T-helper 1 cell treated with Interleukin-12 subunit alpha and Interleukin-12 subunit beta and Interleukin-4 antibody, amounts not matched to agents 30 μg/mL and 1 μg/mL, for 36 hours (primary cell): ENCODE measurements around the gene DUSP16.

Experiments
- H3K27ac Mint-ChIP-seq: one replicate; pipeline ENCODE4 v1.8.0; 2021; ENCODE audit warnings: mild to moderate bottlenecking, mixed read lengths
- H3K27me3 Mint-ChIP-seq: one replicate; pipeline ENCODE4 v1.8.0; 2021; ENCODE audit warnings: low read depth, mixed read lengths
- H3K36me3 Mint-ChIP-seq: one replicate; pipeline ENCODE4 v1.8.0; 2021; ENCODE audit warnings: low read depth, mixed read lengths
- H3K4me1 Mint-ChIP-seq: one replicate; pipeline ENCODE4 v1.8.0; 2021; ENCODE audit warnings: low read depth, mixed read lengths
- H3K4me3 Mint-ChIP-seq: one replicate; pipeline ENCODE4 v1.8.0; 2021; ENCODE audit warnings: mild to moderate bottlenecking, moderate library complexity, mixed read lengths
- H3K9me3 Mint-ChIP-seq: one replicate; pipeline ENCODE4 v1.8.0; 2021; ENCODE audit warnings: mixed read lengths

Gene DUSP16

DNA sequence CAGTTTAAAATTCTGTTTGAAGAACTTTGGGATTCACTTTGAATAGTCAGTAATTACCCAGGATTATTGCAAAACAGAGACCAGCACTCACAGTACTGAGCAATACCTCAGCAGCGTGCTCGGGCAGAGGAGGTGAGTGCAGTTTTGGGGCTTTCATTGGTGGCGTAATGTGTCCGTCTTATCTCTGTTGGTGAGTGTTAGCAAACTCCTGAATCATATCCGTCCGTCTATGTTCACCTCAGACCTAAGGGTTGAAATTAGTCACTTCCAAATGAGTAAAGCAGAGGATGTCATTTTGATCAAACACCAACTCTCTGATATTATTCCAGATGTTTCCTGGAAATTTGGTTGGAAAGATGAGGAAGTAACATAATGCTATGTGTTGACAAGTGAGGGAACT, 123.0 kb downstream of the DUSP16 start:
- Mint-ChIP-seq H3K36me3 (peaks cover 28% of the 10 kb centered on the region), H3K4me1 (peaks cover 54% of the 10 kb centered on the region), H3K4me3 (peak overlapping the region; percentile 42), H3K9me3 (peaks cover 8% of the 10 kb centered on the region), H3K27me3 (no peaks in the 10 kb centered on the region), H3K27ac (peak overlapping the region; percentile 97)

DNA sequence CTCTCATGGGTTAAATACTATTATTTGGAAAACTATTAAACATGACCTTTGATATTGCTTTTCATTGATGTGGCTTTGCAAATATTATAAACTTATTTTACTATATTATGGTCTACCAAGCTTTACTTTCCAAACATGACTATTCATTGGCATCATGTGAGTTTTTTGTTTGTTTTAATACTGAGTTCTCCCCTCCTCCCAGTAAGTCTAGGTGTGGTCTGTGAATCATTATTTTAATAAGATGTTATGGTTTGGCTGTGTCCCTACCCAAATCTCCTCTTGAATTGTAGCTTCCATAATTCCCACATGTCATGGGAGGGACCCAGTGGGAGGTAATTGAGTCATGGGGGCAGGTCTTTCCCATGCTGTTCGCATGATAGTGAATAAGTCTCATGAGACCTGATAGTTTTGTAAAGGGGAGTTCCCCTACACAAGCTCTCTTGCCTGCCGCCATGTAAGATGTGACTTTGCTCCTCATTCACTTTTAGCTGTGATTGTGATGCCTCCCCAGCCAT, 125.8 kb downstream of the DUSP16 start:
- Mint-ChIP-seq H3K4me3 (no peak overlapping the region), H3K27me3 (no peaks in the 10 kb centered on the region), H3K9me3 (peaks cover 8% of the 10 kb centered on the region), H3K36me3 (peaks cover 27% of the 10 kb centered on the region), H3K27ac (no peak overlapping the region), H3K4me1 (peaks cover 45% of the 10 kb centered on the region)

GRCh38 chr12:12433203-12433731, 129.4 kb downstream of the DUSP16 start:
- Mint-ChIP-seq H3K27me3 (no peaks in the 10 kb centered on the region), H3K4me1 (peaks cover 32% of the 10 kb centered on the region)

DNA sequence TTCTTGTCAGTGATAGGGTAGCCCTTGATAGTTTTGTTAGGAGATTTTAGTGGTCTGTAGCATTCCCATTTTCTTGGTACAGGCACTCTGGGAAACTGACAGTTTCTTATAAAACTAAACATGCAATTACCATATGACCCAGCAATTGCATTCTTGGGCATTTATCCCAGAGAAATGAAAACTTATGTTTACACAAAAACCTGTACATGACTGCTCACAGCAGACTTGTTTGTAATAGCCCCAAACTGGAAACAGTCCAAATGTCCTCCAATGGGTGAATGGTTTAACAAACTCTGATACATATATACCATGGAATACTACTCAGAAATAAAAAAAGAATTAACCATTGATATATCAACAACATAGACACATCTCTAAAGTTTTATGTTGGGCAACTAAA, 130.3 kb downstream of the DUSP16 start:
- Mint-ChIP-seq H3K27me3 (no peaks in the 10 kb centered on the region), H3K4me1 (peaks cover 36% of the 10 kb centered on the region), H3K9me3 (peaks cover 6% of the 10 kb centered on the region), H3K4me3 (no peak overlapping the region), H3K27ac (no peak overlapping the region), H3K36me3 (peaks cover 17% of the 10 kb centered on the region)

More at GRCh38 chr12:12433203-12433731, 129.4 kb downstream of the DUSP16 start:
- peak overlapping the region; percentile 42 for H3K27ac Mint-ChIP-seq
- H3K36me3 Mint-ChIP-seq: peaks cover 22% of the 10 kb centered on the region
- H3K4me3 Mint-ChIP-seq: no peak overlapping the region
- H3K9me3 Mint-ChIP-seq: peaks cover 8% of the 10 kb centered on the region

DNA sequence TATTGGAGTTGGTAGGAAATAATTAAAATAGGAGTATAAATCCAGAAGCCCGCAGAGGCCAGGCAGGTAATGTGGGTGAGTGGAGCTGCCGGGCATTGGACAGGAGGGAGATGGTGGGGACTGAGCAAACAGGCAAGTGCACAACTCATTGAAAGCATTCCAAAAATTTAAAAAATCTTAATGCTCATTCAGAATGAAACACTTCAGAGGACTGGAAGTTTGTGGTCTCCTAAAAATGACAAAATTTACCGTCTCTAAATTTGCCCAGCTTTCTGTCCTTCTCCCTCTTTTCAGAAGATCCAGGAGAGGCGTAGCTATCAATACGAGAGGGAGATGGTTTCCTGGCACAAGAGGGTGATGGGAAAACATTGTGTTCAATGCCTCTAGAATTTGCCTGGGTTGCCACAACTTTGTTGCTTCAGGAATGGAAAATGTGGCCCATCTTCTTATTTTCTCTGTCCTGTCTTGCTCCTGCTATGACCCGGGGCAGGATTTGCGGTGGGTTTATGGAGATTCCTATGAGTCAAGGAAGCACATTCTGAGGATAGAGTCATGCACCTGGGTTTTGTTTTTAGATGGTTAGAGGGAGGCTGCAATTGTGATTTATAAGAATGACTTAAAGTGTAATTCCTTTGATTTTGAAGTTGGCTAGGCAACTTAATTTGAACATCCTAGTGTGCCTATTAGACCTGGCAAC, 133.6 kb downstream of the DUSP16 start:
- Mint-ChIP-seq H3K4me1 (peaks cover 38% of the 10 kb centered on the region), H3K36me3 (peaks cover 18% of the 10 kb centered on the region), H3K9me3 (peaks cover 8% of the 10 kb centered on the region), H3K27me3 (no peaks in the 10 kb centered on the region), H3K4me3 (no peak overlapping the region), H3K27ac (no peak overlapping the region)

GRCh38 chr12:12428047-12428446, 134.6 kb downstream of the DUSP16 start:
- H3K36me3 Mint-ChIP-seq: peaks cover 22% of the 10 kb centered on the region
- no peak overlapping the region for H3K4me3 Mint-ChIP-seq
- peaks cover 19% of the 10 kb centered on the region for H3K9me3 Mint-ChIP-seq
- H3K27me3 Mint-ChIP-seq: no peaks in the 10 kb centered on the region
- peaks cover 31% of the 10 kb centered on the region for H3K4me1 Mint-ChIP-seq
- H3K27ac Mint-ChIP-seq: no peak overlapping the region

DNA sequence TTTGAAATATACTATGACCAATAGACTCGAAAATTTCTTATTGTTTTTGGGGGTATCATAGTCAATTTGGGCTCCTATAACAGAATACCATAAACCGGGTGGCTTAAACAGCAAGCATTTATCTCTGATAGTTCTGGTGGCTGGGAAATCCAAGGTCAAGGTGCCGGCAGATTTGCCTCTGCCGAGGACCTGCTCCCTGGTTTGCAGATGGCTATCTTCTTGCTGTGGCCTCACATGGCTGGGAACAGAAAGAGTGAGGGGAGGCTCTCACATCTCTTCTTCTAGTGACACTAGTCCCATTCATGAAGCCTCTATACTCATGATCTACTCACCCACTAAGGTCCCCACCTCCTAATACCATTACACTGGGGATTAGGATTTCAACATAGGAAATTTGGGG, 135.1 kb downstream of the DUSP16 start:
- Mint-ChIP-seq H3K4me1 (peaks cover 31% of the 10 kb centered on the region), H3K4me3 (no peak overlapping the region), H3K27me3 (no peaks in the 10 kb centered on the region), H3K36me3 (peaks cover 22% of the 10 kb centered on the region), H3K9me3 (peaks cover 19% of the 10 kb centered on the region), H3K27ac (no peak overlapping the region)

DNA sequence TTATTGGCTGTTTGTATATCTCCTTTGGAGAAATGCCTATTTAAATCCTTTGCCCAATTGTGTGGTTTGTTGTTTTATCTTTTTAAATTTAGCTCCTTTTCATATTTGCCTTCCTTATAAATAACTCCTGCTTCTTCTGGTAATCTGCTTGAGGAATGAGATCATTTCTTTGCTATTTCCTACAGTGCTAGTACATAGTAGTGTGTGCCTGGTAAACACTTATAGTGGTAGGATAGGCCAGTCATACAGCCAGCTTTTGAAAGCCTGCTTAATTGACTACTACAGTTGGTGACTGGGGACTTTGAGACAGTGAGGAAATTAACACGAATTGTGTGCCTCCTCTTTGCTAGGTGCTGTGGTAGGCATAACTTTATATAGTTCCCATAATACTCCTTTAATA, 137.0 kb downstream of the DUSP16 start:
- H3K4me1 Mint-ChIP-seq: peaks cover 19% of the 10 kb centered on the region
- peaks cover 37% of the 10 kb centered on the region for H3K36me3 Mint-ChIP-seq
- no peak overlapping the region for H3K4me3 Mint-ChIP-seq
- no peaks in the 10 kb centered on the region for H3K27me3 Mint-ChIP-seq
- H3K27ac Mint-ChIP-seq: no peak overlapping the region
- H3K9me3 Mint-ChIP-seq: peaks cover 34% of the 10 kb centered on the region

- H3K27me3 Mint-ChIP-seq: no peaks in the 10 kb centered on the region
- H3K27ac Mint-ChIP-seq: no peak overlapping the region
- H3K4me3 Mint-ChIP-seq: no peak overlapping the region
- peaks cover 39% of the 10 kb centered on the region for H3K36me3 Mint-ChIP-seq
- peaks cover 35% of the 10 kb centered on the region for H3K9me3 Mint-ChIP-seq
- peaks cover 19% of the 10 kb centered on the region for H3K4me1 Mint-ChIP-seq
Measured at GRCh38 chr12:12425001-12425400, 137.7 kb downstream of the DUSP16 start.
